Right kidney (tissue), 1 donor: Measurements from ENCODE around the gene ST6GALNAC2.

Experiments
- DNase-seq: peaks from one replicate; pipeline ENCODE4 v3.0.0-alpha.2; 2016

The ST6GALNAC2 gene

DNA sequence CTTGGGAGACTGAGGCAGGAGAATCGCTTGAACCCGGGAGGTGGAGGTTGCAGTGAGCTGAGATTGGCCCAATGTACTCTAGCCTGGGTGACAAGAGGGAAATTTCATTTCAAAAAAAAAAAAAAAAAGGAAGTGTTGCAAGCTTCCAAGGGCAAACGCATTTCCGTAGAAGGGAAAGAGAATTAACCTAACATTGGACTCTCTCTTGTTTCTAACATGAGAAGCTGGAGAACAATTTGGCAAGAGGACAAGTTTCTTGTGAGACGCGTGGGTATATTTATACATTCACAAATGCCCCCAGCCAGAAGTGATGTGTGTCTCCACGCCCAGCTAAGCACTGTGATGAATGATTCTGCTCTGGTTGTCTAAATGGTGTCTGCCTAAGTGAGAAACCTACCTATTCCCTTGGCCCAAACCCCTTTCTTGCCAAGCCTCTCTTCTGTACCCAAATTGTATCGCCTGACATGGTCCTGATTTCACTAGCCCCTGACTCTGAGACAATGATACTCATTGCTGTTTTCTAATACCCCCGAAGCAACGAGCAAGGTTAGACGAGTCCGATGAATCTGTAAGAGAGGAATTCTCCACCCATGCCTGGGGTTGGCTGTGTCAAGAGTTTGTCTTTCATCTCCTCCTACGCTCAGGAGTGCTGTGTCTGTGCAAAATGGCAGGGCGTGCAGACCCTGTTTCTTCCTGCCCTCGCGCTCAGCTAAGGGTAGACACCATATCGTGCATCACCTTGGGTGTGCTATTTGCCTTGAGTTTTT is 14.2 kb upstream of the ST6GALNAC2 start:
- no peak for DNase-seq

DNA sequence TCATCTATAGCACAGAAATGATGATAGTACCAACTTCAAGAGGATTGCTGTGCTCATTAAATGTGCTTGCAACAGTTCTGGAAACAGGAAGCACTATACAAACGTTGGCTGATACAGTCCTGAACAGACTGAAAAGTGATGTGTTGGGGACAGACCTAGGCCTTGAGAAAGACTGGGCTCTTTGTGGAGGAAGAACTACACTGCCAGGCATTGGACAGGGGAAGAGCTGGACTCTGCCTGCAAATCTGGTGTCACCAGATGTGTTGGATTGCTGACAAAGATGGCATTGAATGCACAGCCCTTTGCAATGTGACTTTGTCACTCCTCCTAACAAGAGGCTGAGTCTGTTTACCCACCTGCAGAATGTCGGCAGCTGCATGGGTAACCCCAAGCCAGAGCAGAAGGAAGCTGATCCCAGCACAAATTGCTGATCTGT is 12.4 kb upstream of the ST6GALNAC2 start:
- DNase-seq: no peak

DNA sequence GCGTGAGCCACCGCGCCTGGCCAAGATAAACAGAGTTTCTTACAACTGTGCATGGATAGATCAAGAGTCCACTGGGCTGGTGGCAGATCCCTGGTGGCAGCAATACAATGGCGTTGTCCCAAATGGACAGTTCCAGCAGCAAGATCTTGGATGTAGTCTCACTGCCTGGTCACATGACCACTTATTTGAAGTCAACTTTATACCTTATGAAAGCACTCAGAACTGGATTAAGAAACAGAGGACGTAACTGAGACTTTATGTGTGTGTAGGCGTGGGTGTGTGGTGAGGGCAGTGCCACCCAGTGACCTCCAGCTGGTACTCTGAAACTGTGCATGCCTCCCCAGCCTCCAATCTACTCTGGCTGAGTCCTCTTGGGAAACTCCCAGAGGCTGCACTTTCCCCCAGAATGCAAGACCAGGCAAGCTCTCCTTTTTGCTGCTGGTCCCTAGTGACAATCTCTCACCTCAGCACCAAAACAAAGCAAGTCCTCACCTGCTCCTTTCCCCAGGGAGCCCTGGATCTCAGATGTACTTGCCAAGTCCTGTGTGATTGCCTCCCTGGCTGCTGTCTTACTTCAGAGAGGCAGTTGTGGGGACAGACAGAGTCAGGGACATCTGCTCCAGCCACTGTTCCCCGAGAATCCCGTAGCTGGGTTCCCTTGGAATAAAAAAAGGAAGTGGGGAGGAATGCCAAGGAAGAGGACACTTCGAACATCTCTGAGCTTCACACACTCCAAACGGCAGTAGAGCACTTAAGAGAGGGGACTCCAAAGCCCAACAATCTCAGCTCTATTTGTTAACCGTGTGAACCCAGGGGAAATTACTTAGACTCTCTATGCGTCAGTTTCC is 11.7 kb upstream of the ST6GALNAC2 start:
- no peak for DNase-seq

DNA sequence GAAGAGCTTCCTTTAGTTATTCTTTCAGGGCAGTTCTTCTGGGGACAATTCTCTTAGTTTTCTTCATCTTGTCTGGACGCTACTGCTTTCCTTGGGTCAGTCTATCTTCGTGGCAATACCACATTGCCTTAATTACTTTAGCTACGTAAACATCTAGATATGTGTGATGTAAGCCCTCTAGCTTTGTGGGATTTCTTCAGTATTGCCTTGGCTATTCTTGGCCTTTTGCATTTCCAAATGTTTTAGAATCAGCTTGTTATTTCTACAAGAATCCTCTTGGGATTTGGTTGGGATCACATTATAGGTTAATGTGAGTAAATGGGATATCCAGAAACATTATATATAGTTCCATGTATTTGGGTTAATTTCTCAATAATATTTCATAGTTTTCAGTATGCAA is 9.0 kb upstream of the ST6GALNAC2 start:
- DNase-seq: no peak

DNA sequence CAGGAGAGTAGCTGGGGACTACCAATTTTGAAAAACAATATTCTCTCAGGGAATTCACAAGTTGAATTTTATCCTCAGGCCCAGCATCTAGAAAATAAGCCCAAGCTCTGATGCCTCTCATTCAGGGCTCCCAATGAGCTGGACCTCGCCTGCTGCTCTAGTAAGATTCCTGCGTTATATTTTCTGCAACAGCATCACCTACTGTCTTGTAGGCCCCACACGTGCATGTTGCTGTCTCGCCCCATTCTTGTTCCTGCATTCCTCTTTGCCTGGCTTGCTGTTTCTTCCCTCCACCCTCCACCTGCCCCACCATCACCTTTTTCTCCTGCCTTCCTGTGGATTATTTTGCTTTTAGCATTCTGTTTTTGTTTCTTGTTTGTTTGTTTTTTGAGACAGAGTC is 8.3 kb upstream of the ST6GALNAC2 start:
- DNase-seq: no peak

DNA sequence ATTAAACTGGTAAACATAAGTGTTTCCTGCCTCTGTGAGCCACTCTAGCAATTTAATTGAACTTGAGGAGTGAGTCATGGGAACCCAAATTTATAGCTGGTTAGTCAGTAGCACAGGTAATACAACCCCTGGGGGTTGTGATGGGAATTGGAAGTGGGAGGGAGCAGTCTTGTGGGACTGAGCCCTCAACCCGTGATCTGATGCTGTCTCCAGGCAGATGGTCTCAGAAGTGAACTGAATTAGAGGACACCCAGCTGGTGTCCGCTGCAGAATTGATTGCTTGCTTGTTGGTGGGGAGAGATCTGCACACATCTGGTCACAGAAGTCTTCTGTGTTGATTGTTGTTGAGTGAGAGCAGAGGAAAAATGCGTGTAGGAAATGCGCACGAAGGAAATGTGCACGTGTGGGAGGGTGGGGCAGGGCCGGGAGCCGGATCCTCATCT is 7.7 kb upstream of the ST6GALNAC2 start:
- no peak for DNase-seq

DNA sequence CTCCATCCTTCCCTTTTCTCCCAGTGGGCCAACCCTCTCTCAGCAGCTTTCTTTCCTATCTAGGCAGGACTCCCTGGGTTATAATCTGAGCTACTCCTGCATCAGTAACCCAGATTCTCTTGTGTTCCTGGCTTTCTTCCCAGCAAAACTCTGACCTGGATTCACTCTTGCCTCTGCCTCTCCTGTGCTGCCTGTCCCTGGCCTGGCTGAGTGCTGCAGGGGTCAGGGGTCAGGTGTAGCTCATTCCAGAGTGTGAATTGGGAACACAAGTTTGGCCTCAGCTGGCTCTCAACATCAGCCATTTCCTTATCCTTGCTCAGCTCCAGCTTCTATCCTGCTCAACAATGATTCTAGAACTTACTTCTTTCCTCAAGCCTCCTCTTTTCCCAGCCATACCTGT is 2.5 kb upstream of the ST6GALNAC2 start:
- no peak for DNase-seq

DNA sequence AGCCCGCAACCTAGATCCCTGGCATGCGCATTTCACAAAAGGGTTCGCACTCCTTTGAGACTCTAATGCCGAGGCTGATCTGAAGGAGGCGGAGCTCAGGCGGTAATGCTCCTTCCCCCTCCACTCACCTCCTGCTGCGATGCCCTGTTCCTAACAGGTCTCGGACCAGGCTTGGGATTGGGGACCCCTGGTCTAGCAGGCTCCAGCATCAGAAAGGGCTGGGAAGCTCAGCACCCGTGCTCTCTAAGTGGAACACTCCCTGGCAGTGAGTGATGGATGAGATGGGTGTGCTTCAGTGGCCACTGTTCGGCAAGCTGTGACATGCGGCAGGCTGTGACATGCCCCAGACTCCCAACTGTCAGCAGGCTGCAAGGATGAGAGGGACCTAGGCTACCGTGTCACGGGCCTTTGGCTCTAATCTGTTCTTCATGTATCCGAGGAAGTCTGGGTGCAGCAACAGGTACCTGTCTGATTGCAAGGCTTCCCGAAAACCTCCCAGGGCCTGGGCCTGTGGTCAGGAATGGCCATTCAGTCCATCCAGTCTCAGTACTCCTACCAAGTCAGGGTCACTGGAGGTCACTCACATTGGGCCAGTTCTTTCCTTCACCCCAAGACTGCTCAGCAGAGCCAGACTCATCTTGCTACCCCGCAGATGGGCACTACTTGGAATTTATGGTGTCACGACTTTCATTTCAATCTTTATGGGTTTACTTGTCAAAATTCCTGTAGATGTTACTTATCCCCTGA is 1.3 kb upstream of the ST6GALNAC2 start:
- no peak for DNase-seq

DNA sequence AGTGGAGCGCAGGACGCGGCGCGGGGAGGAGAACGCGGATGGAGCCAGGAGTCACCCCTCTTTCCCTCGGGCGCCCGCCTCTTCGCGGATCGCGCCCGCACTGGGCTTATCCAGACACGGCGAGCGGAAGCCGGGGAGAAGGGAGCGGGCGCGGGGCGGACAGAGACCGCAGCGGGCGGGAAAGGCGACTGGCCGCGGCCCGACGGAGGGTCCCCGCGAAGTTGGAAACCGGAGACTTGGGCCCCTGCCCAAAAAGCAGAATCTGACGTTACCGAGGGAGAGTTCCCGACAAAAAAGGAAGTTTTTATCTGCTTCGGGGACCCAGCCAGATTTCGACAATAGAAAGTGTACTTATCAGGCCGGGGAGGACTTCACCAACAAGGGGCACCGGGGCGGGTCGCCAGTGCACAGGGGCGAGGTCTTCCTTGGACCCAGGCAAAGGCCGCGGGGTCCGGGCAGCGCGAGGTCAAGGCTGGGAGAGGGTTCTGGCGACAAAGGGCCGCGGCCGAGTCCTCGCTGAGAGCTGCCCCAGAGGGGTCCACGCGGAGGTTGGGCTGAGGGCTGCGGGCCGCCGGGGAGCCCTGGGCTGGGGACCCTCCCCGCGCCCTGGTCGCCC is 519 bp downstream of the ST6GALNAC2 start:
- DNase-seq: peak; percentile 77

DNA sequence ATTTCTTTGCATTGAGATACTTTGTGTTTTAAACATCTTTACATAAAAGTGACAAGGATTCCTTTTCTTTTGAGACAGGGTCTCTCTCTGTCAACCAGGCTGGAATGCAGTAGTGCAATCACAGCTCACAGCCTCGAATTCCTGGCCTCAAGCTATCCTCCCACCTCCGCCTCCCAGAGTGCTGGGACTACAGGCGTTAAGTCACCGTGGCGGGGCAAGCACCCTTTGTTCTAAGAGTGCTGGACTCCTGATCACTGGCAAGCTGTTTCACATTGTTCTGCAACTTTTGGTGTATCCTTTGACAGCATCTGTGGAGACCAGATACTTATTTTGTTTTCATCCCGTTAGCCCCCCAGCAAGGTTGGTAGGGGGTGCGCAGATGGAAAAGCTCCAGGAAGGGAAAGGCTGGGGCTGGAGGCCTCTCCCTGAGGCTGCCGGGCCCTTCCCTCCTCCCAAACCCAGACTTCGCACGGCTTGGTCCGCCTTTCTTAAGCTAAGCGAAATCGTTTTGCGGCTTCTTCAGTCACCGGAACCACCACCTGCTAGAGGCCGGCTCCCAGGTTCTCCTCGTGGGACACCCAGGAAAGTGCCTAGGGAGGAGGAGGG is 1.1 kb downstream of the ST6GALNAC2 start:
- no peak for DNase-seq

DNA sequence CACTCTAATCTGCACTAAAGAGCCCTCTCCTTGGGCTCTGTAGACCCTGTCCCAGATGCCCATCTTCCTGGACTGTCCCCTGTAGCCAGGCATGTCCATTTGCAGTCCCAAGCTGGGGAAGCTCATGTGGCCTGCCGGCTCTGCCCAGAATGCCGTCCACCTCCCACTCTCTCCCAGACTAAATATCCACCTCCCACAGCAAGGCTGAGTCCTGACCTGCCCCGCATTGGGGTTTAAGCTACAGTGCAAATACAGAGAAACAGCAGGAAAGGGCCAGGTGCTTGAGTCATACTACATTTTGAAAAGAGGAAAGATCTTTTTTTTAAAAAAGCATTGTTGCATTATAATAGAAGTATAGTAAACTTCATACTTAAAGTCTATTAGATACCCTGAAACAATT is 3.0 kb downstream of the ST6GALNAC2 start:
- no peak for DNase-seq

DNA sequence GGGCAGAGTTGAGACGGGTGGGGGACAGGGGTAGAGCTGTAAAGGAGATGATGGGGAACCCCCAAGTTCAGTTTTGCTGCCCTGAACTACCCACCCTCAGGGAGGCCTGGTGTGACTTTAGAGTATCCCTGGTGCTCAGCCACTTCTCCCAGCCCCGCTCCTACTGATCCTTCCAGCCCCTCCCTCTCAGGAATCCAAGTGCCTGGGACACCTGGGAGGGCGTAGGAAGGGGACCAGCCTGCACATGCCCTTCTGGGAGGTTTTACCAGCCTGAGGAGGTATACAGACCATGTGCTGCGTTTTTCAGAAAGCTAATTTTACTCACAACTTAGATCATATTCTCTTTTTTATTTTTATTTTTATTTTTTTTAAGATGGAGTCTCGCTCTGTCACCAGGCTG is 4.1 kb downstream of the ST6GALNAC2 start:
- no peak for DNase-seq

DNA sequence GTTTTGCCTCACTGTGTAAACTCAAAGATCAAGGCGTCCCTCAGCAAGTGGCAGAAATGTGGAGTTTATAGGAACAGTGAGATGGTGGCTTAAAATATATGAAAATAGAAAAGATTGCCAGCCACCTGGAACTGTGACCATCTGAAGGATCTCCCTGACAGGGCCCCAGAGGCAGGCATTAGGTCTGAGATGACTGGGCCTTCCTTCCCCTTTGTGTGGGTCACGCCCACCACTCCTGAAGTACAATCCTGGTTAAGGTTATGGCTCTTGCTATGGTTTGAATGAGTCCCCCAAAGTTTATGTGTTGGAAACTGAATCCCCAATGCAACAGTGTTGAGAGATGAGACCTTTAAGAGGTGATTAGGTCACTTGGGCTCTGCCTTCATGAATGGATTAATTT is 6.4 kb downstream of the ST6GALNAC2 start:
- DNase-seq: no peak

DNA sequence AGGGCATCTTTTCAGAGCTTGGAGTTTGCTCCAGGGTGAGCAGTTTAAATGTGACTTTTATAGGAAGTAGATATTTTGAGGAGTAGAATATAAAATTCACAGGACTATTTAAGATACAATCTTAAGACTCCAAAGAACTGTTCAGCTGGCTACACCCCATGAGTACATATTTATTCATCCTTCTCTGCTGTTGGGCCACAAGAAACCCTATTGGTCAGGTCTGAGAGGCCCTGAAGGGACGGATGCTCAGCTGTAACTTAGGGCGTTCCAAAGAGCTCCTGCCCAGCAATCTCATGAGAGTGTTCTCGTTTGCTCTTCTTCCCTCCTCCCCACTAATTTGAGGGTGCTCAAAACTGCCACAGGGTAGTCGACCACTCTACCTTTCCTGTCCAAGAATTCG is 7.3 kb downstream of the ST6GALNAC2 start:
- no peak for DNase-seq

DNA sequence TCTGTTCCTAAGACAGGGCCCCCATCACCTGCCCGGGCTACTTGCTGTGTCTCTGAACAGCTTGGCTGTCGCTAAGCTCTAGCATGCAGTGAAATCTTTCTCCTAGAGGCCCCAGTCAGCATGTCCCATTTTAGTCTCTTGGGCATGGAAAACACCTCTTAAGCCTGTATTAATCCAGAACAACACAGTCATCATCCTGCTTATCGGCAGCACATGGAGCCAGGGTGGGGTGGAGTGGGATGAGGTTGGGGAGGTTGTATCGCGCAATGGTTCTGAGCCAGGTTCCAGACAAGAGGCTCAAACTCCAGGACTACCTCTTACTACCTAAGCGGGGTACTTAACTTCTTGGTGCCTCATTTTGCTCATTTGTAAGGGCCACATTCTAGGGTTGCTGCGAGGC is 7.8 kb downstream of the ST6GALNAC2 start:
- DNase-seq: no peak

DNA sequence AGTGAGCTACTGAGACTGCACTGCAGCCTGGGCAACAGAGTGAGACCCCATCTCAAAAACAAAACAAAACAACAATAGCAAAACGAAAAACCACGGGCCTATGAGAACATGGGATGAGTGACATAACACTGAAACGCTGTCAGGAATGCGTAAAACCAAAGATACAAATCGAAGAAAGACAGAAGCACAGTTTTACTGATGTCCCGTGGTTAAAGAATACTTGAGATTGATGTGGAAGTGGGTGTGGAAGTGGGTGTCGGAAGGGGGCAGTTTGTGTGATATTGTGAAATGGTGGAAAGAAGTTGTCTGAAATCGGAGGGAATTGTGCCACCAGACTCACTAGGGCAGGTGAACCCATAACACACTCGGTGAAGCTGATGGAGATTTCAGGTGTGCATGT is 9.5 kb downstream of the ST6GALNAC2 start:
- no peak for DNase-seq

DNA sequence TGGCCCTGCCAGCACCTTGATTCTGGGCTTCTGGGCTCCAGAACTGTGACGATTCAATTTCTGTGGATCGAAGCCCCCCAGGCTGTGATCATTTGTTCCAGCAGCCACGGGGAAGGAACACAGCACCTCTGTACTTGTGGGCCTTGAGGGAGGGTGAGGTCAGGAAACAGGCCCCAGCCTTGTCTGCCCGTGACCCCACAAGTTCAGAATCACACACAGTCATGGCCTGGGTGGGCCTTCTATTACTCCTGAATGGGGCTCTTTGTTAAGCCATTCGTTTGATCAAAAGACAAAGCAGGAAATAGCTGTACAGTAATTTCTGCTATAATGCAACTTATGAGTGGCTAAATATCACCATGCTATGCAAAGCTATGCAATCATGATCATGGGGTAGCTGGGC is 10.1 kb downstream of the ST6GALNAC2 start:
- DNase-seq: no peak

DNA sequence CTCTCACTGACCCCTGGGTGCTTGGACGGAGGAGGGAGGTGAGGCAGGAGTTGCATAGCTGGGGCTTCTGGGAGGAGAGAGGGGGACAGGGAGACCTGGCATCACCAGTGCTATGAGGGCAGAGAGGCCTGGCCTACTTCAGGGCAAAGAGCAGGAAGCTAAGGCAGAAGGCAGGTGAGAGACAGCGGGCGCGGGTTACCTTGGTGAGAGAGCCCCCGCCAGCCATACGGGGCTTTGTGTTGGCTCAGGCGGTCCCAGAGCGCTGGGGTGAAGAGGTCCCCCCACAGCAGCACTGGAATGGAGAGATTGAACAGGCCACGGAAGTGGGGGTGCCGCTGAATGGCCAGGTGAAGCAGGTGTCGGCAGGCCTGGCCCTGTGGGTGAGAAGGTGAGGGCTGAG is 11.5 kb downstream of the ST6GALNAC2 start:
- no peak for DNase-seq

DNA sequence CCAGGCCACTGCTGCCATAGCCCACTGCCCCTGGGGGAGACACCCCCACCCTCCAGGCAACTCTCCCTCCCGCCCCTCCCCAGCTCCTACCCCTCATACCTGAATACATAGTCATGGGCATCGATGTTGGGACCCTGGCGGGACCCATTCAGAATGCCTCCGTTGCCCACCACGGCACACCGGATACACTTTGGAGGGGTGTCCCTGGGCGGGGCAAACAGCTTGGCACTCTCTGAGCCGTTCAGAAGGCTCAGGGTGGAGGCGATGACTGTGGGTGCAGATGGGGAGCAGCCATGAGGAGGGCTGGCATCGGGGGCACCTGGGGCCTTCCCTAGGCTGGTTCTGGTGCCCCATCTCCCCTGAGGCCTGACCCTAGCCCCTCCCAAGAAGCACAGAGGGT is 12.6 kb downstream of the ST6GALNAC2 start:
- no peak for DNase-seq

DNA sequence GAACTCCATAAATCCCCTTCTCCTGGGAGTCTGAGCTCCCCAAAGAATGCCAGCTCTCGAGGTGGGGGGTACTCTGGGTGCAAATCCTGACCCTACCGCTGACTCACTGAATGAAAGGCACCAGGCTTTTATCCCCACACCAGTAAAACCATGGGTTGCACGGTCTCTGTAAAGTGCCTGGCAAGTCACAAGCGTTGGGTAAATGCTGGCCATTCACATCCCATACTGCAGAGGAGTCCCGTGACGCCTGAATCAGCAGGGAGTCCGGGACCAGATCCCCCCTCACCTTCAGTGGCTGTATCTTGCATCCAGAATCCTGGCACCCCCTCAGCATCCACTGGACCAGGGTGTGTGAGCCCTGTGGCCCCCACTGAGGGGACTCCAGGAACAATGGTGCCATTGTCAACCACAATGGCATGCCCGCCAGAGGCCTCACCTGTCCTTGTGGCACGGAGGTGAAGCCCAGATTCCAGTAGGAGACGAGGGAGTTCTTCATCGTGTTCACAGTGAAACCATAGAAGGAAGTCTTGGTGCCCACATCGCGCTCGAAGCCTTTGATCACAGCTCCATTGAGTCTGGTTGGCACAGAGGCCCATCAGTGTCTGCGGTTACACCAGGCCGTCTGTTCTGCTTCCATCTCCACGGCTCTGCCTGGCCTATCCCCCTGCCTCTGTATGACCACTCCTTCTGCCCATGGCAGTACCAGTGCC is 13.3 kb downstream of the ST6GALNAC2 start:
- DNase-seq: no peak

DNA sequence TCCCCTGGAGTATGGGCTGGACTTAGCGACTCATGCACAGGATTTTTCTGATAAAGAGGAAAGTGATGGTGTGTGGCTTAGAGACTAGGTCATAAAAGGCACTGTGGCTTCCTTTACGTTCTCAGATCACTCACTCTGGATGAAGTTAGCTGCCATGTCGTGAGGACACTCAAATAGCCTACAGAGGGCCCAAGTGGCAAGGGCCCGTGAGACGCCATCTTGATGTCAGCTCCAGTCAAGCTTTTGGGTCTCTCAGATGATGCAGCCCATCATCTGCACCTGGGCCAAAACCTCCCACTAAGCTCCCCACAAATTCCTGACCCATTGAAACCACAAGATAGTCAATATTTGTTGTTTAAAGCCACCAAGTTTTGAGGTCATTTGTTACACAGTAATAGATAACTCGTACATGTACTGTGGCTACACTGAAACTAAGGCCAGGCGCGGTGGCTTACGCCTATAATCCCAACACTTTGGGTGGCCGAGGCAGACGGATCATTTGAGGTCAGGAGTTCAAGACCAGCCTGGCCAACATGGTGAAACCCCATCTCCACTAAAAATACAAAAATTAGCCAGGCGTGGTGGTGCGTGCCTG is 14.7 kb downstream of the ST6GALNAC2 start:
- no peak for DNase-seq
